ENCODE measurements around the gene CAPN15. TPM values are rescaled to one million over a fixed set of nuclear protein-coding genes. Genes with fewer than 3 reads are reported as not detected.

Gene CAPN15
- total RNA-seq, 6 experiments from 2014 or later, result 35.3 to 41.4 (median 40.2) TPM

GRCh38 chr16:520847-521246 lies 6.7 kb upstream of the CAPN15 start:
- Mint-ChIP-seq H3K27ac (no peak overlapping the region), H3K27me3 (ENCODE audit: insufficient read depth) (peaks cover 8% of the 10 kb centered on the region), H3K9me3 (no peaks in the 10 kb centered on the region), H3K4me3 (no peak overlapping the region), H3K36me3 (ENCODE audit: low read depth) (peaks cover 5% of the 10 kb centered on the region), H3K4me1 (ENCODE audit: low read depth) (peaks cover 9% of the 10 kb centered on the region)
- TF ChIP-seq CTCF (IDR thresholded peaks at IDR 0.05), result no peak
- DNase-seq, result no peak

- H3K36me3 Mint-ChIP-seq (ENCODE audit: low read depth), result peaks cover 5% of the 10 kb centered on the region
- no peak for DNase-seq
- H3K9me3 Mint-ChIP-seq, result no peaks in the 10 kb centered on the region
- no peak overlapping the region for H3K27ac Mint-ChIP-seq
- no peak overlapping the region for H3K4me3 Mint-ChIP-seq
- H3K4me1 Mint-ChIP-seq (ENCODE audit: low read depth), result peaks cover 15% of the 10 kb centered on the region
- H3K27me3 Mint-ChIP-seq (ENCODE audit: insufficient read depth), result peaks cover 8% of the 10 kb centered on the region
- peak; percentile 33; the same call in 1 of the 2 replicates for TF ChIP-seq CTCF (IDR thresholded peaks at IDR 0.05)
Observed at GRCh38 chr16:521381-522210, 5.9 kb upstream of the CAPN15 start.

GRCh38 chr16:522320-523096 lies 5.0 kb upstream of the CAPN15 start:
- no peak for TF ChIP-seq CTCF (IDR thresholded peaks at IDR 0.05)
- Mint-ChIP-seq H3K9me3 (no peaks in the 10 kb centered on the region), H3K27me3 (ENCODE audit: insufficient read depth) (peaks cover 8% of the 10 kb centered on the region), H3K4me1 (ENCODE audit: low read depth) (peaks cover 17% of the 10 kb centered on the region), H3K36me3 (ENCODE audit: low read depth) (peaks cover 5% of the 10 kb centered on the region), H3K27ac (no peak overlapping the region; the same call in 1 of the 2 replicates), H3K4me3 (no peak overlapping the region)
- no peak for DNase-seq

- no peaks in the 10 kb centered on the region for H3K9me3 Mint-ChIP-seq
- H3K27ac Mint-ChIP-seq, result no peak overlapping the region; the same call in 1 of the 2 replicates
- no peak for TF ChIP-seq CTCF (IDR thresholded peaks at IDR 0.05)
- H3K4me3 Mint-ChIP-seq, result no peak overlapping the region
- peaks cover 5% of the 10 kb centered on the region for H3K36me3 Mint-ChIP-seq (ENCODE audit: low read depth)
- no peak for DNase-seq
- peaks cover 17% of the 10 kb centered on the region for H3K4me1 Mint-ChIP-seq (ENCODE audit: low read depth)
- peaks cover 9% of the 10 kb centered on the region for H3K27me3 Mint-ChIP-seq (ENCODE audit: insufficient read depth)
Observed at GRCh38 chr16:523097-523741, 4.3 kb upstream of the CAPN15 start.

- peaks cover 14% of the 10 kb centered on the region for H3K27me3 Mint-ChIP-seq (ENCODE audit: insufficient read depth)
- H3K4me3 Mint-ChIP-seq, result no peak overlapping the region
- H3K9me3 Mint-ChIP-seq, result no peaks in the 10 kb centered on the region
- peaks cover 28% of the 10 kb centered on the region for H3K4me1 Mint-ChIP-seq (ENCODE audit: low read depth)
- no peak overlapping the region; the same call in 1 of the 2 replicates for H3K27ac Mint-ChIP-seq
- no peak for DNase-seq
- H3K36me3 Mint-ChIP-seq (ENCODE audit: low read depth), result peaks cover 8% of the 10 kb centered on the region
- no peak for TF ChIP-seq CTCF (IDR thresholded peaks at IDR 0.05)
Observed at GRCh38 chr16:524274-525040, 3.1 kb upstream of the CAPN15 start.
